Parathyroid adenoma (tissue), 2 donors: ENCODE data around the gene F10.

Experiments
- H2AFZ ChIP-seq: fragments of 300-600 bp; sonication (generic); one replicate; pipeline ENCODE4 v1.7.0; 2017; ENCODE audit warnings: antibody characterized with exemption, mild to moderate bottlenecking
- H3K27ac ChIP-seq: fragments of 300-600 bp; sonication (generic); one replicate; pipeline ENCODE4 v1.7.0; 2017
- H3K27me3 ChIP-seq: fragments of 300-600 bp; sonication (generic); one replicate; pipeline ENCODE4 v1.7.0; 2017; ENCODE audit warnings: low read length; ENCODE audit not compliant: control insufficient read depth, insufficient read depth
- H3K36me3 ChIP-seq: fragments of 300-600 bp; sonication (generic); one replicate; pipeline ENCODE4 v1.7.0; 2017; ENCODE audit warnings: low read length; ENCODE audit not compliant: control insufficient read depth, insufficient read depth
- H3K4me1 ChIP-seq: fragments of 300-600 bp; sonication (generic); one replicate; pipeline ENCODE4 v1.7.0; 2017; ENCODE audit warnings: control low read depth
- H3K4me2 ChIP-seq: fragments of 300-600 bp; sonication (generic); one replicate; pipeline ENCODE4 v1.7.0; 2017; ENCODE audit warnings: low read length
- H3K4me3 ChIP-seq: fragments of 300-600 bp; sonication (generic); one replicate; pipeline ENCODE4 v1.7.0; 2017; ENCODE audit warnings: low read depth, low read length
- H3K79me2 ChIP-seq: fragments of 300-600 bp; sonication (generic); one replicate; pipeline ENCODE4 v1.7.0; 2017; ENCODE audit warnings: control low read depth
- H3K9ac ChIP-seq: fragments of 300-600 bp; sonication (generic); one replicate; pipeline ENCODE4 v1.7.0; 2017; ENCODE audit warnings: mild to moderate bottlenecking
- H3K9me3 ChIP-seq: fragments of 300-600 bp; sonication (generic); one replicate; pipeline ENCODE4 v1.7.0; 2017; ENCODE audit warnings: low read length; ENCODE audit not compliant: control insufficient read depth
- TF ChIP-seq, protein P1 (sequence below): fragments of 300-600 bp; sonication (generic); IDR thresholded peaks from one replicate; pipeline ENCODE4 v1.7.0; 2017; ENCODE audit warnings: antibody characterized with exemption, mild to moderate bottlenecking
- donor health status: primary hyperparathyroidism.

F10 gene

DNA sequence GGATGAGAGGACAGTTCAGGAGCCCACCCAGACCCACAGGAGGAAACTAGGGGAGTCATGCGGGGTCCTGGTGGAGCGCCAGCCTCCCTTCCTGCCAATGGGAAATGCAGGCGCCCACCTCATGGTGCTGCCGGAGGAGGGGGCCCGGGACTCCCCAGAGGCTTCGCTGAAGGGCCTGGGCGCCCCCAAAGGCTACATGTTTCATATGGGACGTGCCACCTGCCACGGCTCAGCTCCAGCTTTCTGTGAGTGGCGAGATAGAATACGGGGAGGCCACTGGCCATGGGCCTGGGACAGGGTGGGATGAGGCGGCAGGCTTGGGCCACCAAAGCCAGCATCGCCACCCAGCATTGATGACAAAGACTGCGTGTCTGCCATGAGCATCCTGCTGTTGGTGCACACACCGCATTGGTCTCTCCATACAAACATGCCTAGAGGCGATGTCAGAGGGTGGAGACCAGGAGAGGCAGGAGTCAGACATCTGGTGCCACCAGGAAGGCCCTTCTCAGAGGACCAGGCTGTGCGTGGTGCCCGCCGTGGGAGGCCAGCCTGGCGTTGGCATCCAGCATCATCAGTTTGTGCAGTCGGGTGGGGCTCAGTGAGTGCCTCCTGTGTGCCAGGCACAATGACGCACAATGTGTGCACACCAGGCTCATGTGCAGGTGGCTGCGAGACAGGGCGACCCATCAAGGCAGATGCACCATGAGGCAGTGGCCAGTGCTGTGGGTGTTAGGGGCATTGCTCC lies 1.2 kb upstream of the F10 start:
- no peak overlapping the region for H3K27ac ChIP-seq

DNA sequence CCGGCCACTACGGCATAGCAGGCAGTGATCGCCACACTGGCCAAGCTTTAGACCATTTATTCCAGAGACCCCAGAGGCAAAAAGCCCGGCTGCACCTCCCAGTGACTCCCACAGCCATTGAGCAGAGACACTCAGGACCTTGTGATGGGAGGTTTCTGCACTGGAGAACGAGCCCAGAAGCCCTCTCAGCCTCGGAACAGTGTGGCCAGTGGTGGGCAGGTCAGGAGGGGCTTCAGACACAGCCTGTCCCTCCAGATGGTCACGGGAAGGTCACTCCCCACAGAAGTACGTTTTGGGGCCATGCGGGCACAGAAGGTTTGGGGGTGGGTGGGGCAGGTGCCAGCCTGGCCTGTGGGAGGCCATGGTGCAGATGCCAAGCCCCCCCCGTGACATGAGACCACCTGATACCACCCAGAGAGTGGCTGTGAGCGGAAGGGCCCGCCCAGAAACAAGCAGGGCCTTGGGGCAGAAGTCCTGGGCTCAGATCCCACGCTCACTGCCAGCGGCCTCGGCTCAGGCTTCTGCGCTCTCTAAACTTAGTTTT lies 599 bp upstream of the F10 start:
- H3K27me3 ChIP-seq: no peaks in the 10 kb centered on the region
- H3K9ac ChIP-seq: no peak overlapping the region
- H3K79me2 ChIP-seq: no peaks in the 10 kb centered on the region
- no peaks in the 10 kb centered on the region for H3K36me3 ChIP-seq
- H3K4me1 ChIP-seq: no peaks in the 10 kb centered on the region
- H2AFZ ChIP-seq: no peak overlapping the region
- no peak overlapping the region for H3K4me3 ChIP-seq
- H3K4me2 ChIP-seq: no peak overlapping the region
- TF ChIP-seq, protein P1, sequence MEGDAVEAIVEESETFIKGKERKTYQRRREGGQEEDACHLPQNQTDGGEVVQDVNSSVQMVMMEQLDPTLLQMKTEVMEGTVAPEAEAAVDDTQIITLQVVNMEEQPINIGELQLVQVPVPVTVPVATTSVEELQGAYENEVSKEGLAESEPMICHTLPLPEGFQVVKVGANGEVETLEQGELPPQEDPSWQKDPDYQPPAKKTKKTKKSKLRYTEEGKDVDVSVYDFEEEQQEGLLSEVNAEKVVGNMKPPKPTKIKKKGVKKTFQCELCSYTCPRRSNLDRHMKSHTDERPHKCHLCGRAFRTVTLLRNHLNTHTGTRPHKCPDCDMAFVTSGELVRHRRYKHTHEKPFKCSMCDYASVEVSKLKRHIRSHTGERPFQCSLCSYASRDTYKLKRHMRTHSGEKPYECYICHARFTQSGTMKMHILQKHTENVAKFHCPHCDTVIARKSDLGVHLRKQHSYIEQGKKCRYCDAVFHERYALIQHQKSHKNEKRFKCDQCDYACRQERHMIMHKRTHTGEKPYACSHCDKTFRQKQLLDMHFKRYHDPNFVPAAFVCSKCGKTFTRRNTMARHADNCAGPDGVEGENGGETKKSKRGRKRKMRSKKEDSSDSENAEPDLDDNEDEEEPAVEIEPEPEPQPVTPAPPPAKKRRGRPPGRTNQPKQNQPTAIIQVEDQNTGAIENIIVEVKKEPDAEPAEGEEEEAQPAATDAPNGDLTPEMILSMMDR: no peak
- H3K27ac ChIP-seq: no peak overlapping the region
- H3K9me3 ChIP-seq: no peaks in the 10 kb centered on the region

More for the DNA sequence above, 1.2 kb upstream of the F10 start:
- H3K4me3 ChIP-seq: no peak overlapping the region
- H3K9me3 ChIP-seq: no peaks in the 10 kb centered on the region
- no peaks in the 10 kb centered on the region for H3K4me1 ChIP-seq
- TF ChIP-seq, protein P1: no peak
- no peak overlapping the region for H3K4me2 ChIP-seq
- H3K9ac ChIP-seq: no peak overlapping the region
- H3K79me2 ChIP-seq: no peaks in the 10 kb centered on the region
- H3K27me3 ChIP-seq: no peaks in the 10 kb centered on the region
- no peak overlapping the region for H2AFZ ChIP-seq
- no peaks in the 10 kb centered on the region for H3K36me3 ChIP-seq

DNA sequence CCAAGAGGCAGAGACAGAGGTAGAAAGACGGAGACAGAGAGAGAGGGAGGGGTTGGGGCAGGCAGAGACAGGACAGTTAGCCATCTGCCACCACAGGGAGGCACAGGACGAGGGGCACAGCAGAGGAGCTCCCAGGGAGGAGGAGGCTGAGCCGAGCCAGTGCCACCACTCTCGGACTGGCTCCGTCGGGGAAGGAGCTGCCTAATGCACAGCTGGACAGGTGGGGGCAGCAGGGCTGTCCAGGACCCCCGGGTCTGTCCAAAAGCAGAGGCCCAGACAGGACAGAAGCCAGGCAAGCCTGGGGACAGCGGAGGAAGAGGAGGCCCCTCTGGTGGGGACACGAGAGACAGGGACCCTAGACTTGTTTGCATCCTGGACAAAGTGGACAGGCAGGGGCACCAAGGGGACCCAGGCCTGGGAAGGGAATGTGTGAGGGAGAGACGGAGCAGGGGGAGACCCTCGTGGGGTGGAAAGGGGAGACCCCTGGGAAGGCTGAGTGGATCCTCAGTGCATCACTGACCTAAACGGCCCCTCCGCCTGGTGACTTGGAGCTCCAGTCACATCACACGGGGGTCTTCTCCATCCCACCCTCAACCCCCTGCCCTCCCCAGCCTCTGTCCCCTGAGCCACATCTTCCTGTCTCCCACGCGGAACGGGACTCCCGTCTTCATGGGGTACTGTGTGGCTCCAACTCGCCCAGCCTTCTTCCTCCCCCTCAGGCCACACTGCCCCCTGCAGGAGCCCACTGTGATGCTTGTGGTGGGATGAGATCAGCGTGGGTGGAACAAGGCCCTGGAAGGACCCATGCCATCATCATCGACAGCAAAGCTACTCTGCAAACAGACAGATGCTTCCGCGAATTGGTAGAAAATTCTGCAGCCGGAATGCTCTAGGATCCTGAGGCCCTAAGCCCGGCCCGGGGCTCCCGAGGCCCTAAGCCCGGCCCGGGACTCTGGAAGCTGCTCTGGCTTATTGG lies 915 bp downstream of the F10 start:
- Histone ChIP-seq H3K9ac (no peak overlapping the region), H3K36me3 (no peaks in the 10 kb centered on the region), H3K79me2 (no peaks in the 10 kb centered on the region), H3K4me3 (no peak overlapping the region), H3K4me1 (no peaks in the 10 kb centered on the region), H3K4me2 (no peak overlapping the region), H3K27me3 (no peaks in the 10 kb centered on the region), H2AFZ (no peak overlapping the region), H3K27ac (no peak overlapping the region), H3K9me3 (no peaks in the 10 kb centered on the region)
- TF ChIP-seq, protein P1: no peak

DNA sequence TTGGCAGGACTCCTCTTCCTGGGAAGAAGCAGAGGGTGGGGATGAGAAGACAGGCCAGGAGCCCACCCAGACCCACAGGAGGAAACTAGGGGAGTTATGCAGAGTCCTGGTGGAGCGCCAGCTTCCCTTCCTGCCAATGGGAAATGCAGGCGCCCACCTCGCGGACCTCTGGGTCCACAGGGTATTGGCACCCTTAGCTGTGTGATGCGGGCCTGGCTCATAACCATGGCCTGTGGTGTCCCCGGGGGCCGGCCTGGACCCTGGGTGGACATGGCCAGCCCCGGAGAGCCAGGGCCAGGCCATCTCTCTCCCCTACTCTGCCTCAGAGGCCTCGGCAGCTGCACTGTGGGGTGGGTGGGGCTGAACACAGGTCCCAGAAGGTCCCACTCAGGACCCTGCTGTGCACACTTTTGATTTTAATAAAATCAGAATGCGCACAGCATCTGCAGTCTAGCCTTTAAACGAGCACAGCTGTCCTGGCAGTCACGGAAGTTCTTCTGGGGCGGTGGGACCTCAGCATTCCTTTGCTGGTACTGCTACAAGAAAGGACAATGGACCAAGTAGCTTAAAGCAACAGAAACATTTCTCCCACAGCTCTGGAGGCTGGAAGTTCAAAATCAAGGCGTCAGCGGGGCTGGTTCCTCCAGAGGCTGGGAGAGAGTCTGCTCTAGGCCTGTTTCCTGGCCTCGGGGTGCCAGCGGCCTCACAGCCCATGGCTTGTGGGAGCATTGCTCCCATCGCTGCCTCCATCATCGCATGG lies 1.8 kb downstream of the F10 start:
- no peak overlapping the region for H3K9ac ChIP-seq
- H3K9me3 ChIP-seq: no peaks in the 10 kb centered on the region
- no peak overlapping the region for H3K4me2 ChIP-seq
- no peaks in the 10 kb centered on the region for H3K4me1 ChIP-seq
- TF ChIP-seq, protein P1: no peak
- no peak overlapping the region for H3K4me3 ChIP-seq
- no peaks in the 10 kb centered on the region for H3K36me3 ChIP-seq
- H3K27me3 ChIP-seq: no peaks in the 10 kb centered on the region
- H3K79me2 ChIP-seq: no peaks in the 10 kb centered on the region
- H2AFZ ChIP-seq: no peak overlapping the region
- no peak overlapping the region for H3K27ac ChIP-seq
